Suprapubic skin (tissue), 3 donors: Measurements from ENCODE around the gene TPSB2.

ENCODE experiments used
- POLR2A ChIP-seq, 2 donors: fragments of 450-650 bp; IDR thresholded peaks; one replicate each; pipeline ENCODE4 v1.6.1; 2017; ENCODE audit warnings: antibody characterized with exemption in 2 of 2, mild to moderate bottlenecking in 2 of 2, moderate library complexity in 2 of 2
- TF ChIP-seq, protein P1 (sequence below), 2 donors: fragments of 200-600 bp in 1 of 2; fragments of 450-650 bp in 1 of 2; sonication (generic) in 1 of 2; IDR thresholded peaks; one replicate each; pipeline ENCODE4 v1.5.1; 2016 to 2019; ENCODE audit warnings: antibody characterized with exemption in 2 of 2, mild to moderate bottlenecking in 1 of 2, moderate library complexity in 1 of 2

DNA sequence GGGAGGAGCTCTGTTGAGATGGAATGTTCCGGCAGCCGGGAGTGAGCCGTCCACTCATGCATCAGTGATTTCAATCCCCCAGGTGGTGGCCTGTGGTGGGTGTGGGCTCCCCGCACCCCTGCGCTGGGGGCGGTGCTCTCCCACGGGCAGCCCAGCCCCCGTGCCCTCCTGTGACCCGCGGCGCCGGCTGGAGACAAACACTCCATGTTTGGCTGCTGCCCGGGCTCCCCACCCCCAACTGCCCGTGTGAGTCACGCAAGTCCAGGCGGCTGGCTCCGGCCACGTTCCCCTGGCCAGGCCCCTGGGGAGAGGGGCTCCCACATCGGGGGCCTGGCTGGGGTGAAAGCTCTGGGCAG lies 47.7 kb downstream of the TPSB2 start:
- TF ChIP-seq POLR2A (IDR thresholded peaks at IDR 0.05), result no peak
- TF ChIP-seq, protein P1, sequence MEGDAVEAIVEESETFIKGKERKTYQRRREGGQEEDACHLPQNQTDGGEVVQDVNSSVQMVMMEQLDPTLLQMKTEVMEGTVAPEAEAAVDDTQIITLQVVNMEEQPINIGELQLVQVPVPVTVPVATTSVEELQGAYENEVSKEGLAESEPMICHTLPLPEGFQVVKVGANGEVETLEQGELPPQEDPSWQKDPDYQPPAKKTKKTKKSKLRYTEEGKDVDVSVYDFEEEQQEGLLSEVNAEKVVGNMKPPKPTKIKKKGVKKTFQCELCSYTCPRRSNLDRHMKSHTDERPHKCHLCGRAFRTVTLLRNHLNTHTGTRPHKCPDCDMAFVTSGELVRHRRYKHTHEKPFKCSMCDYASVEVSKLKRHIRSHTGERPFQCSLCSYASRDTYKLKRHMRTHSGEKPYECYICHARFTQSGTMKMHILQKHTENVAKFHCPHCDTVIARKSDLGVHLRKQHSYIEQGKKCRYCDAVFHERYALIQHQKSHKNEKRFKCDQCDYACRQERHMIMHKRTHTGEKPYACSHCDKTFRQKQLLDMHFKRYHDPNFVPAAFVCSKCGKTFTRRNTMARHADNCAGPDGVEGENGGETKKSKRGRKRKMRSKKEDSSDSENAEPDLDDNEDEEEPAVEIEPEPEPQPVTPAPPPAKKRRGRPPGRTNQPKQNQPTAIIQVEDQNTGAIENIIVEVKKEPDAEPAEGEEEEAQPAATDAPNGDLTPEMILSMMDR (IDR thresholded peaks at IDR 0.05), result no peak
